Liver (tissue), 9 donors: ENCODE measurements around the gene TCTN2. TPM values are rescaled to one million over a fixed set of nuclear protein-coding genes. Genes with fewer than 3 reads are reported as not detected.

Source experiments
- DNase-seq: peaks from one replicate; pipeline ENCODE4 v3.0.0-alpha.2; 2017; ENCODE audit warnings: low spot score
- H3K27ac ChIP-seq, 2 donors: one replicate each; pipeline ENCODE4 v1.7.0; 2013; ENCODE audit warnings: inconsistent platforms in 2 of 2, low read length in 2 of 2, control low read depth in 1 of 2, low read depth in 1 of 2, mild to moderate bottlenecking in 1 of 2
- H3K27me3 ChIP-seq, 4 donors: one replicate each; pipeline versions ENCODE4 v1.6.1 to v1.7.0; 2013; ENCODE audit warnings: low read length in 3 of 4, inconsistent platforms in 1 of 4, mild to moderate bottlenecking in 1 of 4, moderate library complexity in 1 of 4; ENCODE audit not compliant: control insufficient read depth in 4 of 4, insufficient read depth in 4 of 4
- H3K36me3 ChIP-seq, 4 donors: one replicate each; pipeline versions ENCODE4 v1.6.1 to v1.7.0; 2013; ENCODE audit warnings: low read length in 3 of 4, mild to moderate bottlenecking in 3 of 4, low read depth in 1 of 4, moderate library complexity in 1 of 4; ENCODE audit not compliant: control insufficient read depth in 4 of 4, insufficient read depth in 3 of 4
- H3K4me1 ChIP-seq, 4 donors: one replicate each; pipeline versions ENCODE4 v1.6.1 to v1.7.0; 2013; ENCODE audit warnings: low read length in 3 of 4, mild to moderate bottlenecking in 3 of 4, moderate library complexity in 1 of 4; ENCODE audit not compliant: control insufficient read depth in 4 of 4, insufficient read depth in 4 of 4
- H3K4me3 ChIP-seq, 3 donors: one replicate each; pipeline versions ENCODE4 v1.6.1 to v1.7.0; 2013; ENCODE audit warnings: low read length in 3 of 3, control low read depth in 1 of 3, low read depth in 1 of 3, mild to moderate bottlenecking in 1 of 3
- H3K9ac ChIP-seq, 2 donors: one replicate each; pipeline ENCODE4 v1.7.0; 2013; ENCODE audit warnings: low read length in 2 of 2, mild to moderate bottlenecking in 2 of 2, moderate library complexity in 2 of 2, control low read depth in 1 of 2, low read depth in 1 of 2
- H3K9me3 ChIP-seq, 4 donors: one replicate each; pipeline versions ENCODE4 v1.6.1 to v1.7.0; 2013; ENCODE audit warnings: low read length in 3 of 4; ENCODE audit not compliant: control insufficient read depth in 4 of 4
- ATF3 ChIP-seq: IDR thresholded peaks from 2 replicates; pipeline ENCODE4 v1.6.1; 2016; ENCODE audit warnings: antibody characterized with exemption
- EGR1 ChIP-seq, 2 donors: IDR thresholded peaks; 2 replicates each; pipeline ENCODE4 v1.6.1; 2016 to 2018; ENCODE audit warnings: antibody characterized with exemption in 2 of 2, low read depth in 2 of 2
- WGBS: extraction: QIAGEN DNeasy Blood & Tissue Kit; methylation state at CpG from one replicate; pipeline ENCODE4 v1.1.7; 2013; 5-methylcytosine and 5-hydroxymethylcytosine counted together
- polyA plus RNA-seq, 2 donors: library from polyadenylated mRNA; stranded (reverse) in 1 of 2; unstranded in 1 of 2; fragments of 200-250 nt in 1 of 2; fragments of >200 nt in 1 of 2; fragmentation: Nextera tagmentation in 1 of 2; extraction: Ambion mirVana in 1 of 2; gene quantifications; one replicate each; pipeline versions ENCODE4 v1.2.1 to v1.2.3, GENCODE V29; 2013 to 2015
- total RNA-seq, 2 donors: library from RNA; depleted of rRNA; stranded (reverse); fragments of >200 nt; gene quantifications; one replicate each; pipeline ENCODE4 v1.2.3, GENCODE V29; 2014
- TF ChIP-seq, protein P1 (sequence below): IDR thresholded peaks from 2 replicates; pipeline ENCODE4 v1.6.1; 2016; ENCODE audit warnings: antibody characterized with exemption, mild to moderate bottlenecking
- TF ChIP-seq, protein P2 (sequence below): fragments of 150-350 bp; IDR thresholded peaks from 2 replicates; pipeline ENCODE4 v1.5.1; 2017; ENCODE audit warnings: improper control_type of control experiment, low read depth, low read length; ENCODE audit not compliant: missing input control
- donor health status: healthy.
- donor health status: healthy.
- donor health status: healthy.
- donor health status: healthy.
- donor health status: healthy.

Gene TCTN2
- total and polyA plus RNA-seq, 4 donors, result 0.38 to 1.9 (median 1.2) TPM

- TF ChIP-seq, protein P1, sequence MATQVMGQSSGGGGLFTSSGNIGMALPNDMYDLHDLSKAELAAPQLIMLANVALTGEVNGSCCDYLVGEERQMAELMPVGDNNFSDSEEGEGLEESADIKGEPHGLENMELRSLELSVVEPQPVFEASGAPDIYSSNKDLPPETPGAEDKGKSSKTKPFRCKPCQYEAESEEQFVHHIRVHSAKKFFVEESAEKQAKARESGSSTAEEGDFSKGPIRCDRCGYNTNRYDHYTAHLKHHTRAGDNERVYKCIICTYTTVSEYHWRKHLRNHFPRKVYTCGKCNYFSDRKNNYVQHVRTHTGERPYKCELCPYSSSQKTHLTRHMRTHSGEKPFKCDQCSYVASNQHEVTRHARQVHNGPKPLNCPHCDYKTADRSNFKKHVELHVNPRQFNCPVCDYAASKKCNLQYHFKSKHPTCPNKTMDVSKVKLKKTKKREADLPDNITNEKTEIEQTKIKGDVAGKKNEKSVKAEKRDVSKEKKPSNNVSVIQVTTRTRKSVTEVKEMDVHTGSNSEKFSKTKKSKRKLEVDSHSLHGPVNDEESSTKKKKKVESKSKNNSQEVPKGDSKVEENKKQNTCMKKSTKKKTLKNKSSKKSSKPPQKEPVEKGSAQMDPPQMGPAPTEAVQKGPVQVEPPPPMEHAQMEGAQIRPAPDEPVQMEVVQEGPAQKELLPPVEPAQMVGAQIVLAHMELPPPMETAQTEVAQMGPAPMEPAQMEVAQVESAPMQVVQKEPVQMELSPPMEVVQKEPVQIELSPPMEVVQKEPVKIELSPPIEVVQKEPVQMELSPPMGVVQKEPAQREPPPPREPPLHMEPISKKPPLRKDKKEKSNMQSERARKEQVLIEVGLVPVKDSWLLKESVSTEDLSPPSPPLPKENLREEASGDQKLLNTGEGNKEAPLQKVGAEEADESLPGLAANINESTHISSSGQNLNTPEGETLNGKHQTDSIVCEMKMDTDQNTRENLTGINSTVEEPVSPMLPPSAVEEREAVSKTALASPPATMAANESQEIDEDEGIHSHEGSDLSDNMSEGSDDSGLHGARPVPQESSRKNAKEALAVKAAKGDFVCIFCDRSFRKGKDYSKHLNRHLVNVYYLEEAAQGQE, result no peak
- TF ChIP-seq ATF3, result no peak
Measured at GRCh38 chr12:123754041-123754772, 83.3 kb downstream of the TCTN2 start (continued).

DNA sequence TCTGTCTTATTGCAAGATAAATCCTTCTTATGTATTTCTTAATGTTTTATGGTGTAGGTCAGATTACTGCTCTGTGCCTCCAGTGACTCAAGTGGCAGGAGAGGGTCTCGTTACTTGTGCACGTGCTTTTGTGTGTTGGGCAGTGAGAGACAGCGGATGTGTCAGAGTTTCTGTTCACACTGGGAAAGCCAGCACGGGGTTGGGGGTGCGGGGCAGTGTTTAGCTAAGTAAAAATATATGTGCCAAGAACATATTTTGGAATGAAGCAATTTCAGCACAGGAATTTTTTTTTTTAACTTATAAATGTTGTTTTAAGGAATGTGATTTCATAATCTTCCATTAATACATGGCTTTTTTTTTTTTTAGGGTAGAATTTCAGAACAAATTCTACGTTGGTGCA is 86.6 kb downstream of the TCTN2 start:
- no peak for DNase-seq
- Histone ChIP-seq H3K27ac (no peak overlapping the region), H3K9ac (no peak overlapping the region), H3K4me1 (peaks cover 3 to 11% (median 8%) of the 10 kb centered on the region in 4 donors), H3K4me3 (no peak overlapping the region), H3K36me3 (peaks cover 5 to 28% (median 14%) of the 10 kb centered on the region in 4 donors), H3K9me3 (no peaks in the 10 kb centered on the region), H3K27me3 (peaks cover 0 to 3% (median under 1%) of the 10 kb centered on the region in 4 donors)
- TF ChIP-seq, protein P2, sequence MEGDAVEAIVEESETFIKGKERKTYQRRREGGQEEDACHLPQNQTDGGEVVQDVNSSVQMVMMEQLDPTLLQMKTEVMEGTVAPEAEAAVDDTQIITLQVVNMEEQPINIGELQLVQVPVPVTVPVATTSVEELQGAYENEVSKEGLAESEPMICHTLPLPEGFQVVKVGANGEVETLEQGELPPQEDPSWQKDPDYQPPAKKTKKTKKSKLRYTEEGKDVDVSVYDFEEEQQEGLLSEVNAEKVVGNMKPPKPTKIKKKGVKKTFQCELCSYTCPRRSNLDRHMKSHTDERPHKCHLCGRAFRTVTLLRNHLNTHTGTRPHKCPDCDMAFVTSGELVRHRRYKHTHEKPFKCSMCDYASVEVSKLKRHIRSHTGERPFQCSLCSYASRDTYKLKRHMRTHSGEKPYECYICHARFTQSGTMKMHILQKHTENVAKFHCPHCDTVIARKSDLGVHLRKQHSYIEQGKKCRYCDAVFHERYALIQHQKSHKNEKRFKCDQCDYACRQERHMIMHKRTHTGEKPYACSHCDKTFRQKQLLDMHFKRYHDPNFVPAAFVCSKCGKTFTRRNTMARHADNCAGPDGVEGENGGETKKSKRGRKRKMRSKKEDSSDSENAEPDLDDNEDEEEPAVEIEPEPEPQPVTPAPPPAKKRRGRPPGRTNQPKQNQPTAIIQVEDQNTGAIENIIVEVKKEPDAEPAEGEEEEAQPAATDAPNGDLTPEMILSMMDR, result no peak
- TF ChIP-seq, protein P1, result no peak
- no peak for TF ChIP-seq EGR1 (IDR thresholded peaks at IDR 0.05; ENCODE audit: low read depth in 2 of 2)
- WGBS, result 94% methylated on average over 6 of the region's 6 CpGs

Other genes starting within 250 kb of the TCTN2 start
- 1 to 10 TPM; 1.8 TPM for gene RILPL2, start 234.4 kb upstream of the TCTN2 start, total RNA-seq
- gene RILPL2, start 234.4 kb upstream of the TCTN2 start, polyA plus RNA-seq, result 1 to 10 TPM; 2.1 TPM
- gene SNRNP35, start 213.0 kb upstream of the TCTN2 start, total RNA-seq, result 10 to 100 TPM in 1 of 2 donors, 1 to 10 TPM in 1; 9.0 to 12.7 TPM
- gene SNRNP35, start 213.0 kb upstream of the TCTN2 start, polyA plus RNA-seq, result 10 to 100 TPM in 1 of 2 donors, 1 to 10 TPM in 1; 9.6 to 13.3 TPM
- 1 to 10 TPM; 1.5 to 2.6 TPM for gene RILPL1, start 137.4 kb upstream of the TCTN2 start, total RNA-seq
- 1 to 10 TPM; 1.3 to 2.7 TPM for gene RILPL1, start 137.4 kb upstream of the TCTN2 start, polyA plus RNA-seq
- gene TMED2, start 86.6 kb upstream of the TCTN2 start, total RNA-seq, result 100 to 1,000 TPM; 200 to 369 TPM
- gene TMED2, start 86.6 kb upstream of the TCTN2 start, polyA plus RNA-seq, result 100 to 1,000 TPM; 149 to 253 TPM
- gene DDX55, start 69.0 kb upstream of the TCTN2 start, total RNA-seq, result 10 to 100 TPM in 1 of 2 donors, 1 to 10 TPM in 1; 8.1 to 13.4 TPM
- gene DDX55, start 69.0 kb upstream of the TCTN2 start, polyA plus RNA-seq, result 10 to 100 TPM in 1 of 2 donors, 1 to 10 TPM in 1; 6.9 to 11.2 TPM
- 10 to 100 TPM; 15.1 to 34.5 TPM for gene EIF2B1, start 37.4 kb upstream of the TCTN2 start, total RNA-seq
- 10 to 100 TPM; 14.0 to 19.0 TPM for gene EIF2B1, start 37.4 kb upstream of the TCTN2 start, polyA plus RNA-seq
- gene GTF2H3, start 37.3 kb upstream of the TCTN2 start, total RNA-seq, result 10 to 100 TPM; 18.1 to 18.3 TPM
- 1 to 10 TPM; 5.8 to 8.4 TPM for gene GTF2H3, start 37.3 kb upstream of the TCTN2 start, polyA plus RNA-seq
- gene ATP6V0A2, start 41.2 kb downstream of the TCTN2 start, total RNA-seq, result 10 to 100 TPM; 15.6 to 22.9 TPM
- gene ATP6V0A2, start 41.2 kb downstream of the TCTN2 start, polyA plus RNA-seq, result 1 to 10 TPM; 3.1 to 5.2 TPM
- under 1 TPM; 0.05 to 0.08 TPM for gene DNAH10, start 91.2 kb downstream of the TCTN2 start, total RNA-seq
- gene DNAH10, start 91.2 kb downstream of the TCTN2 start, polyA plus RNA-seq, result under 1 TPM; 0.05 to 0.47 TPM